ENCODE data around the gene RNF7.
"Not testable (repeated sequence)": the region's sequence is repeated elsewhere in the genome, so short reads cannot be mapped to it uniquely, and the experiment has no call there.

The RNF7 gene

GRCh38 chr3:141738022-141738890 lies at the start of gene RNF7:
Gene RNF7, plus strand, starts transcription at chr3:141738298. Its CDS starts 44 bp downstream, at chr3:141738342.
- peak; percentile 98 to 99 for DNase-seq

GRCh38 chr3:141690431-141691072 lies 47.5 kb upstream of the RNF7 start:
- no peak for DNase-seq

- not testable (repeated sequence) for DNase-seq
Measured at GRCh38 chr3:141691471-141691870, 46.6 kb upstream of the RNF7 start.

- DNase-seq, result not testable (repeated sequence)
Measured at GRCh38 chr3:141692973-141693372, 45.1 kb upstream of the RNF7 start.

- no peak for DNase-seq
Measured at GRCh38 chr3:141699324-141699723, 38.8 kb upstream of the RNF7 start.

GRCh38 chr3:141699897-141700296 lies 38.2 kb upstream of the RNF7 start:
- no peak for DNase-seq

GRCh38 chr3:141703367-141703766 lies 34.7 kb upstream of the RNF7 start:
- DNase-seq, result not testable (repeated sequence)

- DNase-seq, result no peak
Measured at GRCh38 chr3:141707741-141708203, 30.3 kb upstream of the RNF7 start.

GRCh38 chr3:141708367-141708766 lies 29.7 kb upstream of the RNF7 start:
- DNase-seq, result no peak

- no peak for DNase-seq
Measured at GRCh38 chr3:141709126-141709770, 28.9 kb upstream of the RNF7 start.

GRCh38 chr3:141710121-141710520 lies 28.0 kb upstream of the RNF7 start:
- DNase-seq, result no peak

- DNase-seq, result no peak
Measured at GRCh38 chr3:141710888-141711616, 27.0 kb upstream of the RNF7 start.

GRCh38 chr3:141714671-141715070 lies 23.4 kb upstream of the RNF7 start:
- no peak for DNase-seq

GRCh38 chr3:141722081-141722480 lies 16.0 kb upstream of the RNF7 start:
- no peak for DNase-seq

GRCh38 chr3:141722648-141723047 lies 15.4 kb upstream of the RNF7 start:
- DNase-seq, result no peak

- no peak for DNase-seq
Measured at GRCh38 chr3:141723255-141723654, 14.8 kb upstream of the RNF7 start.

- DNase-seq, result no peak
Measured at GRCh38 chr3:141724186-141724585, 13.9 kb upstream of the RNF7 start.

- DNase-seq, result no peak
Measured at GRCh38 chr3:141725036-141725435, 13.1 kb upstream of the RNF7 start.

GRCh38 chr3:141726483-141726882 lies 11.6 kb upstream of the RNF7 start:
- no peak for DNase-seq

GRCh38 chr3:141728355-141728892 lies 9.7 kb upstream of the RNF7 start:
- no peak for DNase-seq

GRCh38 chr3:141729240-141729639 lies 8.9 kb upstream of the RNF7 start:
- no peak for DNase-seq

GRCh38 chr3:141735176-141735575 lies 2.9 kb upstream of the RNF7 start:
- DNase-seq, result no peak

Data from CD4-positive, alpha-beta T cell treated with Interleukin-1 beta for 1 hour (primary cell).